Hepatocyte (in vitro differentiated cells): ENCODE measurements around the gene MAS1L. TPM values are rescaled to one million over a fixed set of nuclear protein-coding genes. Genes with fewer than 3 reads are reported as not detected.

Experiments used
- DNase-seq: peaks from one replicate; pipeline ENCODE4 v3.0.0-alpha.2; 2016; ENCODE audit warnings: low spot score
- H2AFZ ChIP-seq: fragments of 200-600 bp; sonication (generic); 2 replicates; pipeline ENCODE4 v1.6.0; 2016; ENCODE audit warnings: antibody characterized with exemption, mild to moderate bottlenecking
- H3K27ac ChIP-seq: fragments of 200-600 bp; sonication (generic); 2 replicates; pipeline ENCODE4 v1.5.1; 2016; ENCODE audit warnings: mild to moderate bottlenecking
- H3K27me3 ChIP-seq: fragments of 200-600 bp; sonication (generic); 2 replicates; pipeline ENCODE4 v1.6.1; 2016
- H3K36me3 ChIP-seq: fragments of 200-600 bp; sonication (generic); replicated peaks from 2 replicates; pipeline ENCODE4 v1.5.1; 2016; ENCODE audit warnings: low read depth; ENCODE audit not compliant: insufficient read depth
- H3K4me1 ChIP-seq: fragments of 200-600 bp; sonication (generic); 2 replicates; pipeline ENCODE4 v1.5.1; 2016; ENCODE audit warnings: mild to moderate bottlenecking, moderate library complexity; ENCODE audit not compliant: insufficient read depth
- H3K4me2 ChIP-seq: fragments of 200-600 bp; sonication (generic); 2 replicates; pipeline ENCODE4 v1.6.0; 2016
- H3K4me3 ChIP-seq: fragments of 200-600 bp; sonication (generic); 2 replicates; pipeline ENCODE4 v1.5.1; 2016; ENCODE audit warnings: mild to moderate bottlenecking
- H3K79me2 ChIP-seq: fragments of 200-600 bp; sonication (generic); 2 replicates; pipeline ENCODE4 v1.6.0; 2017; ENCODE audit warnings: mild to moderate bottlenecking
- H3K9me2 ChIP-seq: fragments of 200-600 bp; sonication (generic); replicated peaks from 2 replicates; pipeline ENCODE4 v1.6.0; 2017; ENCODE audit warnings: mild to moderate bottlenecking; ENCODE audit not compliant: insufficient read depth
- H3K9me3 ChIP-seq: fragments of 200-600 bp; sonication (generic); 2 replicates; pipeline ENCODE4 v1.5.1; 2016; ENCODE audit warnings: low read depth, mild to moderate bottlenecking
- H4K20me1 ChIP-seq: fragments of 200-600 bp; sonication (generic); 2 replicates; pipeline ENCODE4 v1.6.0; 2016; ENCODE audit warnings: mild to moderate bottlenecking; ENCODE audit not compliant: insufficient read depth, poor library complexity, severe bottlenecking
- CTCF ChIP-seq: fragments of 200-600 bp; sonication (generic); IDR thresholded peaks from 2 replicates; pipeline ENCODE4 v1.5.1; 2016; ENCODE audit warnings: antibody characterized with exemption, mild to moderate bottlenecking; ENCODE audit not compliant: poor library complexity
- EZH2 ChIP-seq: fragments of 200-600 bp; sonication (generic); IDR thresholded peaks from 2 replicates; pipeline ENCODE4 v1.6.1; 2016; ENCODE audit warnings: antibody characterized with exemption, mild to moderate bottlenecking, borderline replicate concordance
- EZH2phosphoT487 ChIP-seq: fragments of 200-600 bp; sonication (generic); IDR thresholded peaks from one replicate; pipeline ENCODE4 v1.6.1; 2018; ENCODE audit warnings: antibody characterized with exemption, mild to moderate bottlenecking, low read depth, moderate library complexity; ENCODE audit not compliant: unreplicated experiment, severe bottlenecking
- WGBS: methylation state at CpG from one replicate; pipeline ENCODE4 v1.1.6; 2016; ENCODE audit warnings: low lambda C conversion rate; ENCODE audit errors: missing lambda C conversion rate; 5-methylcytosine and 5-hydroxymethylcytosine counted together
- polyA plus RNA-seq: library from polyadenylated mRNA; unstranded; fragments of >200 nt; fragmentation: Nextera tagmentation; extraction: Ambion mirVana; gene quantifications from 2 replicates; pipeline ENCODE4 v1.2.1, GENCODE V29; 2016
- total RNA-seq: library from RNA; depleted of rRNA; stranded (reverse); fragments of >200 nt; gene quantifications from 2 replicates; pipeline ENCODE4 v1.2.3, GENCODE V29; 2014

MAS1L gene
- total and polyA plus RNA-seq, 2 experiments from 2014 or later = not detected

- H3K27ac ChIP-seq = no peak overlapping the region
- DNase-seq = no peak
- H4K20me1 ChIP-seq = no peaks in the 10 kb centered on the region
- H3K79me2 ChIP-seq = no peaks in the 10 kb centered on the region
- 91% methylated on average over 8 of the region's 8 CpGs for WGBS
- no peak overlapping the region for H2AFZ ChIP-seq
- no peaks in the 10 kb centered on the region for H3K9me2 ChIP-seq
- TF ChIP-seq EZH2phosphoT487 = no peak
- TF ChIP-seq CTCF = no peak
- no peak for TF ChIP-seq EZH2
- no peaks in the 10 kb centered on the region for H3K4me1 ChIP-seq
- peaks cover 9% of the 10 kb centered on the region for H3K27me3 ChIP-seq
- no peak overlapping the region for H3K4me2 ChIP-seq
- no peaks in the 10 kb centered on the region for H3K36me3 ChIP-seq
- no peaks in the 10 kb centered on the region for H3K9me3 ChIP-seq
- H3K4me3 ChIP-seq = no peak overlapping the region
These were observed 12.8 kb upstream of the MAS1L start for GRCh38 chr6:29500594-29500993.

GRCh38 chr6:29499704-29500103 lies 11.9 kb upstream of the MAS1L start:
- TF ChIP-seq CTCF (no peak), EZH2phosphoT487 (no peak), EZH2 (no peak)
- WGBS = 93% methylated on average over 5 of the region's 5 CpGs
- Histone ChIP-seq H3K4me2 (no peak overlapping the region), H3K27ac (no peak overlapping the region), H3K9me2 (no peaks in the 10 kb centered on the region), H3K36me3 (no peaks in the 10 kb centered on the region), H3K27me3 (peaks cover 9% of the 10 kb centered on the region), H3K4me3 (no peak overlapping the region), H3K4me1 (no peaks in the 10 kb centered on the region), H3K9me3 (no peaks in the 10 kb centered on the region), H4K20me1 (no peaks in the 10 kb centered on the region), H2AFZ (no peak overlapping the region), H3K79me2 (no peaks in the 10 kb centered on the region)
- DNase-seq = no peak

GRCh38 chr6:29496961-29497360 lies 9.2 kb upstream of the MAS1L start:
- Histone ChIP-seq H3K9me3 (no peaks in the 10 kb centered on the region), H2AFZ (no peak overlapping the region), H3K4me2 (no peak overlapping the region), H3K27ac (no peak overlapping the region), H3K27me3 (peaks cover 9% of the 10 kb centered on the region), H3K9me2 (no peaks in the 10 kb centered on the region), H3K4me3 (no peak overlapping the region), H3K79me2 (no peaks in the 10 kb centered on the region), H3K36me3 (no peaks in the 10 kb centered on the region), H3K4me1 (no peaks in the 10 kb centered on the region), H4K20me1 (no peaks in the 10 kb centered on the region)
- TF ChIP-seq EZH2phosphoT487 (no peak), CTCF (no peak), EZH2 (no peak)
- DNase-seq = no peak
- WGBS = 84% methylated on average over 4 of the region's 4 CpGs

- H3K4me3 ChIP-seq = no peak overlapping the region
- no peaks in the 10 kb centered on the region for H3K36me3 ChIP-seq
- no peaks in the 10 kb centered on the region for H3K79me2 ChIP-seq
- TF ChIP-seq EZH2phosphoT487 = no peak
- no peak for TF ChIP-seq EZH2
- no peak for TF ChIP-seq CTCF
- H2AFZ ChIP-seq = no peak overlapping the region
- H3K27ac ChIP-seq = no peak overlapping the region
- H3K4me2 ChIP-seq = no peak overlapping the region
- H4K20me1 ChIP-seq = no peaks in the 10 kb centered on the region
- H3K9me2 ChIP-seq = no peaks in the 10 kb centered on the region
- WGBS = 83% methylated on average over 4 of the region's 4 CpGs
- no peaks in the 10 kb centered on the region for H3K9me3 ChIP-seq
- no peak for DNase-seq
- peaks cover 9% of the 10 kb centered on the region for H3K27me3 ChIP-seq
- H3K4me1 ChIP-seq = no peaks in the 10 kb centered on the region
These were observed 7.8 kb upstream of the MAS1L start for GRCh38 chr6:29495571-29495970.
